Activated T-cell treated with anti-CD3 and anti-CD28 coated beads, Interleukin-2, amount 50 U/mL, for 4 hours (primary cell): ENCODE measurements around the gene HOXD9. TPM values are rescaled to one million over a fixed set of nuclear protein-coding genes. Genes with fewer than 3 reads are reported as not detected.

ENCODE experiments used
- ATAC-seq, 2 donors: fragments of 200-7000 bp; cut with Tn5 transposase; one replicate each; pipeline ENCODE4 v1.10.0; 2021
- DNase-seq: peaks from one replicate; pipeline ENCODE4 v3.0.0-alpha.2; 2020
- H3K27me3 Mint-ChIP-seq: one replicate; pipeline ENCODE4 v1.8.0; 2021; ENCODE audit warnings: low read depth, mixed read lengths
- H3K36me3 Mint-ChIP-seq: one replicate; pipeline ENCODE4 v1.8.0; 2022; ENCODE audit warnings: mixed read lengths; ENCODE audit not compliant: insufficient read depth
- H3K4me1 Mint-ChIP-seq: one replicate; pipeline ENCODE4 v1.8.0; 2021; ENCODE audit warnings: low read depth, mixed read lengths
- H3K4me3 Mint-ChIP-seq: one replicate; pipeline ENCODE4 v1.8.0; 2021; ENCODE audit warnings: mild to moderate bottlenecking, moderate library complexity, mixed read lengths
- H3K9me3 Mint-ChIP-seq: one replicate; pipeline ENCODE4 v1.8.0; 2021; ENCODE audit warnings: mixed read lengths
- total RNA-seq, 3 donors: library from RNA; stranded (reverse); gene quantifications; one replicate each; pipeline ENCODE4 v1.2.1, GENCODE V29; 2021

HOXD9 gene
- total RNA-seq, 3 donors from 2014 or later, result not detected

- DNase-seq, result no peak
- no peaks in the 10 kb centered on the region for H3K36me3 Mint-ChIP-seq
Measured at GRCh38 chr2:176128172-176128981, 5.9 kb downstream of the HOXD9 start.

GRCh38 chr2:176128982-176129796, 6.7 kb downstream of the HOXD9 start, which contains the start of gene HOXD8:
Gene HOXD8, plus strand, starts transcription at chr2:176129705. Its CDS starts 662 bp downstream, at chr2:176130367.
- no peak for DNase-seq
- Mint-ChIP-seq H3K36me3 (no peaks in the 10 kb centered on the region), H3K4me1 (peaks cover 26% of the 10 kb centered on the region), H3K4me3 (peak within 1 kb of the TSS; percentile 59), H3K9me3 (peaks cover 4% of the 10 kb centered on the region), H3K27me3 (peaks cover 85% of the 10 kb centered on the region)
- ATAC-seq, result peak in 1 of 2 donors; percentile 16

More at GRCh38 chr2:176128172-176128981, 5.9 kb downstream of the HOXD9 start:
- peaks cover 4% of the 10 kb centered on the region for H3K9me3 Mint-ChIP-seq
- peak overlapping the region; percentile 59 for H3K4me3 Mint-ChIP-seq
- peaks cover 31% of the 10 kb centered on the region for H3K4me1 Mint-ChIP-seq
- peaks cover 85% of the 10 kb centered on the region for H3K27me3 Mint-ChIP-seq
- ATAC-seq, result no peak

- H3K4me3 Mint-ChIP-seq, result no peak overlapping the region
- H3K27me3 Mint-ChIP-seq, result peaks cover 85% of the 10 kb centered on the region
- DNase-seq (no peak), ATAC-seq (peak; percentile 4 to 12)
- H3K36me3 Mint-ChIP-seq, result no peaks in the 10 kb centered on the region
- peaks cover 4% of the 10 kb centered on the region for H3K9me3 Mint-ChIP-seq
- peaks cover 26% of the 10 kb centered on the region for H3K4me1 Mint-ChIP-seq
Measured at GRCh38 chr2:176129813-176130146, 7.3 kb downstream of the HOXD9 start.

DNA sequence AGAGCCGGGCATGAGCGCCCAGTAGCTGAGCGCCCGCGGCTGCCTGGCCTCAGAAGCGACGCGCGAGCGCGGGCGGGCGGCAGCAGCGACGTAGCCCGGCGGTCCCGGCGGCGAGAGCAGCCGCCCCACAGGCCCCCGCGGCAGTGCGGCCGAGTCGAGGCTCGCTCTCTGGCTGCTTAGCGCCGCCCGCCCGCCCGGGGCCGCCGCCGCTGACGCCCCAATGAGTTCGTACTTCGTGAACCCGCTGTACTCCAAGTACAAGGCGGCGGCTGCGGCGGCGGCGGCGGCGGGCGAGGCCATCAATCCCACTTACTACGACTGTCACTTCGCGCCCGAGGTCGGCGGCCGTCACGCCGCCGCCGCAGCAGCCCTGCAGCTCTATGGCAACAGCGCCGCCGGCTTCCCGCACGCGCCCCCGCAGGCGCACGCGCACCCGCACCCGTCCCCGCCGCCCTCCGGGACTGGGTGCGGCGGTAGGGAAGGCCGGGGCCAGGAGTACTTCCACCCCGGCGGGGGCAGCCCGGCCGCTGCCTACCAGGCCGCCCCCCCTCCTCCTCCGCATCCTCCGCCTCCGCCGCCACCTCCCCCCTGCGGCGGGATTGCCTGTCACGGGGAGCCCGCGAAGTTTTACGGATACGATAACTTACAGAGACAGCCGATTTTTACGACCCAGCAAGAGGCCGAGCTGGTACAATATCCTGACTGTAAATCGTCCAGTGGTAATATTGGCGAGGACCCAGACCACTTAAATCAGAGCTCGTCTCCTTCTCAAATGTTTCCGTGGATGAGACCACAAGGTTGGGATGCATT, 7.8 kb downstream of the HOXD9 start:
- Mint-ChIP-seq H3K36me3 (peaks cover under 1% of the 10 kb centered on the region), H3K9me3 (peaks cover 4% of the 10 kb centered on the region), H3K4me3 (peak overlapping the region; percentile 48), H3K4me1 (peaks cover 27% of the 10 kb centered on the region), H3K27me3 (peaks cover 85% of the 10 kb centered on the region)
- ATAC-seq, result peak; percentile 42 to 49
- no peak for DNase-seq

- H3K9me3 Mint-ChIP-seq, result peaks cover 4% of the 10 kb centered on the region
- ATAC-seq (no peak), DNase-seq (no peak)
- H3K4me1 Mint-ChIP-seq, result peaks cover 32% of the 10 kb centered on the region
- H3K27me3 Mint-ChIP-seq, result peaks cover 85% of the 10 kb centered on the region
- H3K4me3 Mint-ChIP-seq, result peak overlapping the region; percentile 48
- peaks cover 2% of the 10 kb centered on the region for H3K36me3 Mint-ChIP-seq
Measured at GRCh38 chr2:176130957-176131847, 8.7 kb downstream of the HOXD9 start.

- Mint-ChIP-seq H3K27me3 (peaks cover 81% of the 10 kb centered on the region), H3K4me3 (peak overlapping the region; percentile 74), H3K36me3 (peaks cover 2% of the 10 kb centered on the region), H3K4me1 (peaks cover 32% of the 10 kb centered on the region), H3K9me3 (peaks cover 4% of the 10 kb centered on the region)
- ATAC-seq, result no peak
- DNase-seq, result no peak
Measured at GRCh38 chr2:176131848-176132158, 9.3 kb downstream of the HOXD9 start.

DNA sequence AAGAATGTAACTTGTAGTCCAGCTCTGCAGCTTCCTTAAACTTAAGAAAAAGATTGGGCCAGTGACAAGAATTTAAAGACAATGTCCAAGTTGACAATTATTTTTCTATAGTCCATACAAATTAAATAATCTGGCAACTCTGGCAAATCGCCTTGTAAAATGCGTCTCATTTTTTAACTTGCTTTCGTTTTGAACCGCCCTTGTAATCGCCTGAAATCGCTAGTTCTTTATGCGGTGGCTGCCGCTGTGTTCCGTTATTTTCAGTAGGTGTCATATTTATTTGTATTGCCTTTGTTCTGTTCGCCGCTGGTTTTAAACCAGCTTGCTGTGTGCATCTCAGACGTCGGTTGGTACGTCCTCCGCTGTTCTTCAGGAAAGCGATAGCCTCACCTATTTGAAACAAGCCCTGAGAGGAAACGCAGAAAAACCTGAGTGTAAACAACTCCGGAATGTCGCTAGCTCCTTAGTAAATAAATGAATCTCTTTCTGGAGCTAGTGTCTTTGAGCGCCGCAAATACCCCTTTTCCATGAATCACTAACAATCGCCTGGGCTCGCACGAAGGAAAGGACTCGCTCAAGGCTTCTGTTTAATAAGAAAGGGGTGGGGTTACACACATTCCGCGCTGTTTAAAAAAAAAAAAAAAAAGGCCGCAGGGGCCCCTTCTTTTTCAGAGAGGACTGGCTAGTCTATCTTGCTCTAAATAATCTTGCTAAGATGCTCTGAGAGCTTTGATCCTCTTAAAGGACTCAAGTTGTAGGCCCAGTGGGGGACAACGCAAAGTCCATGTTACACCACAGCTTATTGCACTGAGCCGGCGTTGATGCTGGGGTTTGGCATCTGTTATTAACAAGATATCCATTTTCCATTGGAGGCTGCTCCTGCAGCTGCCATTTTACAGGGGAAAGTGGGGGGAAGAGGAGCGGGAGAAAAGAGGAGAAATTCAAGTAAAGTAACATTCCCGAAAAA, 10.0 kb downstream of the HOXD9 start:
- H3K4me1 Mint-ChIP-seq, result peaks cover 32% of the 10 kb centered on the region
- DNase-seq (no peak), ATAC-seq (no peak)
- peak overlapping the region; percentile 74 for H3K4me3 Mint-ChIP-seq
- H3K36me3 Mint-ChIP-seq, result peaks cover 2% of the 10 kb centered on the region
- H3K27me3 Mint-ChIP-seq, result peaks cover 82% of the 10 kb centered on the region
- peaks cover 4% of the 10 kb centered on the region for H3K9me3 Mint-ChIP-seq

DNA sequence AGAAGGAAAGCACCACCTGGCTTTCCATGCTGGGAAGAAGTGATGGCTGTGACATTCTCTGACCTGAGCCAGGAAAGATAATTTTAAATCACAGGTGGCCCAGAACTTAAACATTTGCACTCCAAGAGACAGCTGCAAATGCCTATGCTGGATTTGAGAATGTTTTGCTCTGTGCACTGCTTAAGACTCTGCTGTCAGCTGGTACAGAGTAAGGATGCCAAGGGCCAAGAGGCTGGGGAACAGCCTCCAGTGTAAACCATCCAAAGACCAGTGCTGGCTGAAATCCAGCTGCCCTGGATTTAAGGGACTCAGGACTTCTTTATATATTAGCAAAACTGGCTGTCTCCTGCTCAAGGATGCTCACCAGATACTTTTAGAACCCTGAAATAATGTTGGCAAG, 10.9 kb downstream of the HOXD9 start:
- Mint-ChIP-seq H3K4me3 (no peak overlapping the region), H3K36me3 (peaks cover 2% of the 10 kb centered on the region), H3K27me3 (peaks cover 82% of the 10 kb centered on the region), H3K4me1 (peaks cover 24% of the 10 kb centered on the region), H3K9me3 (peaks cover 4% of the 10 kb centered on the region)
- DNase-seq (no peak), ATAC-seq (no peak)

DNA sequence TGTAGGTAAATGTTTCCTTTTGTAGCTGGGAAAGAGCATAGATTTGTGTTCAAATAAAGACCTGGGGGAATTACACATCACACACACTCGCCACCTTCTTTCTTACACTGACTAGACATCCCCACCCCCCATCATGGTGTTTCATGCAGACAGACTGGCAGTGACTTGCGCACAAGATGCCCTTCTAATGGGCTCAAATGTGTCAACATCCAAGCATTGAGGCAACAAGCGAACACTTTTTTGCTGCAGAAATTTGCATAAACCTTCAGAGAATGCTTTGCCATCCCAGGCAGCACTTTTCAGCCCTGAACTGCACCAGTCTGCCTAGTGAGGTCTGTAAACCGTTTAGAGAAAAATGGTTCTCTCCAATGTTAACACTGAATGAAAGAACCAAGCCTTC, 11.5 kb downstream of the HOXD9 start:
- Mint-ChIP-seq H3K36me3 (peaks cover 2% of the 10 kb centered on the region), H3K27me3 (peaks cover 82% of the 10 kb centered on the region), H3K4me3 (no peak overlapping the region), H3K9me3 (peaks cover 5% of the 10 kb centered on the region), H3K4me1 (peaks cover 21% of the 10 kb centered on the region)
- DNase-seq (no peak), ATAC-seq (no peak)

DNA sequence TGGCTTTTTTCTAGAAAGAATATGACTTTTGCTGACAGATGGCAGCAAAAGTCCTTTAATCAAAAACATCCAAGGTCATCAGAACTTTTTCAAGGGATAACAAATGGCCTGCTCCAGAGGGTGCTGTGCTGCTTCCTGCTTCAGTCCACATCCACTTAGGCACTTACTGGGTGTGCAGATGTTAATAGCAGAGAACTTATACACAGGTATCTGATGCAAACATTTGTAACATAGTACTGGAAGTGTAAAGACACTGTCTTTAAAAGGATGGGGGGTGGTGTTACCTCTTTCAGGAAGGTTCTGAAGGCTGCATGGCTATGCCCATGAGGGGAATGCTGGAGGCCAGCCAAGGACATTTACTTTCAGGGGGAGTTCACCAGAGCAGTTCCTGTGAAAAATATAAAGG, 12.5 kb downstream of the HOXD9 start:
- peaks cover 22% of the 10 kb centered on the region for H3K4me1 Mint-ChIP-seq
- DNase-seq, result no peak
- H3K4me3 Mint-ChIP-seq, result no peak overlapping the region
- peaks cover 8% of the 10 kb centered on the region for H3K9me3 Mint-ChIP-seq
- H3K27me3 Mint-ChIP-seq, result peaks cover 88% of the 10 kb centered on the region
- H3K36me3 Mint-ChIP-seq, result peaks cover 2% of the 10 kb centered on the region
- no peak for ATAC-seq

GRCh38 chr2:176136374-176137251, 14.1 kb downstream of the HOXD9 start:
- DNase-seq (no peak), ATAC-seq (no peak)
- Mint-ChIP-seq H3K9me3 (peaks cover 4% of the 10 kb centered on the region), H3K4me1 (peaks cover 24% of the 10 kb centered on the region), H3K4me3 (no peak overlapping the region), H3K27me3 (peaks cover 91% of the 10 kb centered on the region), H3K36me3 (peaks cover 2% of the 10 kb centered on the region)

DNA sequence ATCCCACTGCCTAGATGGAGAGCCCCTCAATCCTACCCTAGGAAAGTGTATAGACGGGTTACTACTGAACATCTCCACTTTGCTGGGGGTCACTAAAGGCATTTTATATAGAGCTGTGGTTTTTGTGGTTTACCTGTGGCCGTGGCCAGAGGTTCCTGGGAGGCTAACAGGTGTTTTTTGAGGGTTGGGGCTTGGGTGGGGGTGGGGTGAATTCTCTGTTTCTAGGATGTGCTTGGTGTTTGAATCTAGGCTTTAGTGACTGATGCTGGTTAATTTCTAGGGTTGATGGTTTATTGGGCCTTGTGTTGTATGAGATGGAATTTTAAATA, 14.7 kb downstream of the HOXD9 start:
- peaks cover 92% of the 10 kb centered on the region for H3K27me3 Mint-ChIP-seq
- no peak for ATAC-seq
- H3K9me3 Mint-ChIP-seq, result peaks cover 4% of the 10 kb centered on the region
- H3K4me1 Mint-ChIP-seq, result peaks cover 21% of the 10 kb centered on the region
- H3K36me3 Mint-ChIP-seq, result peaks cover 2% of the 10 kb centered on the region
- H3K4me3 Mint-ChIP-seq, result no peak overlapping the region
- no peak for DNase-seq
